Lower leg skin (tissue), 3 donors: Measurements from ENCODE around the gene PIP4K2C.

ENCODE experiments used
- POLR2A ChIP-seq, 2 donors: fragments of 450-650 bp; IDR thresholded peaks; one replicate each; pipeline ENCODE4 v1.6.1; 2016 to 2017; ENCODE audit warnings: antibody characterized with exemption in 2 of 2, mild to moderate bottlenecking in 1 of 2, moderate library complexity in 1 of 2
- TF ChIP-seq, protein P1 (sequence below), 3 donors: fragments of 450-650 bp; IDR thresholded peaks; one replicate each; pipeline ENCODE4 v1.5.1; 2016; ENCODE audit warnings: antibody characterized with exemption in 3 of 3, mild to moderate bottlenecking in 3 of 3, moderate library complexity in 2 of 3

DNA sequence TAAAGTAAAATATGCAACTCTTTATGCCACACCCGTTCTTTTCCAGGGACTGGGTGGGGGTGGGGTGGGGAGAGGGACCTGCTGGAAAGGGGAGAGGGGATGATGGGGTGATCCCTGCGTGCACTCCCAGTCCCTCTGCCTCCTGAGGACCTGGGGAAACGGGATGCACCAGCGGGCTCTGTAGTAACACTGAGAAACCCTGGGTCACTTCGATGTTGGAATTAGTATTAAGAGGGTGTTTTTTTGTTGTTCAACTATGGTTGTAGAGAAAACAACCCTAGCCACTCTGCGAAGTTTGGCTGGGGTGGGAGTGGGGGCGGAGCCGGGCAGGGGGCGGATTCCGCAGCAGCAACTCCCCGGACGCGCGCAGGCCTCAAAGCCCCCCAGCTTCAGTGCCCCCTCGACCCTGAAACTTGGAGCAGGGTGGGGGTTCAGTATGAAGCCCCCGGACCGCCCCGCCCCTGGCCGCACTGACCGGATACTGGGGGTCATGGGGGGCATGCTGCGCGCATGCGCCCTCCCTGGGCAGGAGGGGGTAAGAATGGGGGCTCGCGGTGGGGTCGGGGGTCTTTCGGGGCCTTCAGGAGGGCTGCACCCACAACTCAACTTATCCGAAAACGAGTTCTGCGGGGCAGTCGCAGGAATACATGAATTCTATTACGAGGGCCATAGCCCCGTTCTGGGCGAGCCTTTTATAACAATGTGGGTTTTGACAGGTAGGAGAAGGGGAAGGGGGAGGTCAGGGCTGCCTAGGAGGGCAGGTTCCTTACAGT lies 19.0 kb downstream of the PIP4K2C start:
- TF ChIP-seq POLR2A (IDR thresholded peaks at IDR 0.05), result no peak
- TF ChIP-seq, protein P1, sequence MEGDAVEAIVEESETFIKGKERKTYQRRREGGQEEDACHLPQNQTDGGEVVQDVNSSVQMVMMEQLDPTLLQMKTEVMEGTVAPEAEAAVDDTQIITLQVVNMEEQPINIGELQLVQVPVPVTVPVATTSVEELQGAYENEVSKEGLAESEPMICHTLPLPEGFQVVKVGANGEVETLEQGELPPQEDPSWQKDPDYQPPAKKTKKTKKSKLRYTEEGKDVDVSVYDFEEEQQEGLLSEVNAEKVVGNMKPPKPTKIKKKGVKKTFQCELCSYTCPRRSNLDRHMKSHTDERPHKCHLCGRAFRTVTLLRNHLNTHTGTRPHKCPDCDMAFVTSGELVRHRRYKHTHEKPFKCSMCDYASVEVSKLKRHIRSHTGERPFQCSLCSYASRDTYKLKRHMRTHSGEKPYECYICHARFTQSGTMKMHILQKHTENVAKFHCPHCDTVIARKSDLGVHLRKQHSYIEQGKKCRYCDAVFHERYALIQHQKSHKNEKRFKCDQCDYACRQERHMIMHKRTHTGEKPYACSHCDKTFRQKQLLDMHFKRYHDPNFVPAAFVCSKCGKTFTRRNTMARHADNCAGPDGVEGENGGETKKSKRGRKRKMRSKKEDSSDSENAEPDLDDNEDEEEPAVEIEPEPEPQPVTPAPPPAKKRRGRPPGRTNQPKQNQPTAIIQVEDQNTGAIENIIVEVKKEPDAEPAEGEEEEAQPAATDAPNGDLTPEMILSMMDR (IDR thresholded peaks at IDR 0.05), result no peak
